Astrocyte of the cerebellum (primary cell): ENCODE data around the gene GRPEL1.
A peak's percentile ranks its signal among the peaks of the same experiment; 100 is the strongest.
"Not testable (repeated sequence)": the region's sequence is repeated elsewhere in the genome, so short reads cannot be mapped to it uniquely, and the experiment has no call there.

Experiments
- DNase-seq: peaks from one replicate; pipeline ENCODE4 v3.0.0-alpha.2; 2011; ENCODE audit warnings: low read depth
- H3K4me3 ChIP-seq: 2 replicates; pipeline ENCODE4 v1.5.1; 2011; ENCODE audit warnings: mild to moderate bottlenecking, low read depth, low read length, moderate library complexity
- in situ Hi-C: cut with HindIII; loops from 2 replicates; pipeline ENCODE4 v1.10.0; 2017; ENCODE audit warnings: low sequenced_read_pairs
- TF ChIP-seq, protein P1 (sequence below): IDR thresholded peaks from 2 replicates; pipeline ENCODE4 v1.5.1; 2012; ENCODE audit warnings: low read length, low read depth, moderate library complexity, mild to moderate bottlenecking; ENCODE audit errors: missing control alignments

The GRPEL1 gene

DNA sequence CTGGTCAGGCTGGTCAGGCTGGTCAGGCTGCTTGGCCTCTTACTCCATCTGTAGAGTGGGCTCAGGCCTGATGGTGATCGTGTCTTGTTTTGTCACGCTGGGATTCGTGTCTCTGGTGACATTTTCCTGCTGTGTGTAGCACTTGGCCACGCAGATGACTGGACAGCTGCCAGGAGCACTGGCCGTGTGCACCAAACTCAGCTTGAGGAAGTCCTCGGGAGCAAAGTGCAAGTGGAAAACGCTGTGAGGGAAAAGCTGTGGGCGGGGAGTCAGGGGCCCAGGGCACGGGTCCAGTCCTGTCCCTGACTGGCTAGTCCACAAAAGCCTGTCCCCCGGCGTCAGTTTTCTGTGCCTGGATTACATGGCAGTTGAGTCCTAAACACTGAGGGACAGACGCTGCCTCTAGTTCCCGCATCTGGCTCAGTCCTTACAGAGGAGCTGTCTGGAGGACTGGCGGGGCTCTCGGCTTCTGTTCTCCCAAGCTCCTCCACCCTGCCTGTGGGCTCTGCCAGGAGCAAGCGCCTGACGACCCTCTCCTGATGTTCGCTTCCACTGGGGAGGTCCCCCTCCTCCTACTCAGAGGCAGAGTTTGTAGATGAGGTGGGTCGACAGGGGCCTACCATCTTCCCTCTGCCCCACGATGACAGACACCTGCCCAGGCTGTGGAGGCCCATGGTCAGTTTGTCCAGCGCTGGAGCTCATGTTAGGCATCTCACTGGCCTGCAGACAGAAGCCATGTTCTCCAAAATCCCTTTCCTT lies 35.9 kb upstream of the GRPEL1 start:
- TF ChIP-seq, protein P1, sequence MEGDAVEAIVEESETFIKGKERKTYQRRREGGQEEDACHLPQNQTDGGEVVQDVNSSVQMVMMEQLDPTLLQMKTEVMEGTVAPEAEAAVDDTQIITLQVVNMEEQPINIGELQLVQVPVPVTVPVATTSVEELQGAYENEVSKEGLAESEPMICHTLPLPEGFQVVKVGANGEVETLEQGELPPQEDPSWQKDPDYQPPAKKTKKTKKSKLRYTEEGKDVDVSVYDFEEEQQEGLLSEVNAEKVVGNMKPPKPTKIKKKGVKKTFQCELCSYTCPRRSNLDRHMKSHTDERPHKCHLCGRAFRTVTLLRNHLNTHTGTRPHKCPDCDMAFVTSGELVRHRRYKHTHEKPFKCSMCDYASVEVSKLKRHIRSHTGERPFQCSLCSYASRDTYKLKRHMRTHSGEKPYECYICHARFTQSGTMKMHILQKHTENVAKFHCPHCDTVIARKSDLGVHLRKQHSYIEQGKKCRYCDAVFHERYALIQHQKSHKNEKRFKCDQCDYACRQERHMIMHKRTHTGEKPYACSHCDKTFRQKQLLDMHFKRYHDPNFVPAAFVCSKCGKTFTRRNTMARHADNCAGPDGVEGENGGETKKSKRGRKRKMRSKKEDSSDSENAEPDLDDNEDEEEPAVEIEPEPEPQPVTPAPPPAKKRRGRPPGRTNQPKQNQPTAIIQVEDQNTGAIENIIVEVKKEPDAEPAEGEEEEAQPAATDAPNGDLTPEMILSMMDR: no peak
- no peak for DNase-seq
- H3K4me3 ChIP-seq: peak overlapping the region; percentile 56
- in situ Hi-C loops: no loop called here

DNA sequence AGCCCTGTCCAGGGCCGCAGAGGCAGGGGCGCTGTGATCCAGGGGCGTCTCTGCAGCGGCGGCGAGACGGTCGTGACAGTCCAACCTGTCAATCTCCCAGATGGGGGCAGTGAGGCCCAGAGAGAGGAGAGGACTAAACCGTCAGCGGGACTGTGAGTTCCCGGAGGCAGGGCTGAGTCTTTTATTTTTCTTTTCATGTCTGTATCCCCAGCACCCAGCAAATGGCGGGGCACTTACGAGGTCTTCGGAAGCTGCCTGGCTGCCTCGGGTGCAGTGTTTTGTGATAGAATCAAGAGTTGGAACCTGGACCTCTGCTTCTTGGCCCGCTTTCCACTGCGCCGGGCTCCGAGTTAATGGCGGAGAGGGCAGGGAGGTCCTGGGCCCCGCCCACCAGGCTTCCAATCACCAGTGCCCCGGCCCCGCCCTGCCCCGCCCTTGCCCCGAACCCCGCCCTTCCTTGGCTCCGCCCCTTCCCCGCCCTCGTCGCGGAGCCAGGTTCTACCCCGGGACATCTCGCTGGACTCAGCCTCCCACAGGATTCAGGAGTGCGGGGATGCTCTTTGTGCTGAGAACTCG lies 35.3 kb upstream of the GRPEL1 start:
- TF ChIP-seq, protein P1: no peak
- peak; percentile 16 for DNase-seq
- in situ Hi-C loops: no loop called here
- peak overlapping the region; percentile 56 for H3K4me3 ChIP-seq

DNA sequence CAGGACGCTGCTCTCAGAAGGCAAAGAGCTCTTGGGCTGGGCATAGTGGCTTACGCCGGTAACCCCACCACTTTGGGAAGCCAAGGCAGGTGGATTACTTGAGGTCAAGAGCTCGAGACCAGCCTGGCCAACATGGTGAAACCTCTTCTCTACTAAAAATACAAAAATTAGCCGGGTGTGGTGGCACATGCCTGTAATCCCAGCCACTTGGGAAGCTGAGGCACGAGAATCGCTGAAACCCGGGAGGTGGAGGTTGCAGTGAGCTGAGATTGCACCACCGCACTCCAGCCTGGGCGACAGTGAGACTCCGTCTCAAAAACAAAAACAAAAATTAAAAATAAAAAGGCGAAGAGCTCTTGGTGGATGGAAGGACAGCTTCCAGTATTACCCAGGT lies 34.6 kb upstream of the GRPEL1 start:
- DNase-seq, in situ Hi-C loops: not testable (repeated sequence)
- peak overlapping the region; percentile 56 for H3K4me3 ChIP-seq

DNA sequence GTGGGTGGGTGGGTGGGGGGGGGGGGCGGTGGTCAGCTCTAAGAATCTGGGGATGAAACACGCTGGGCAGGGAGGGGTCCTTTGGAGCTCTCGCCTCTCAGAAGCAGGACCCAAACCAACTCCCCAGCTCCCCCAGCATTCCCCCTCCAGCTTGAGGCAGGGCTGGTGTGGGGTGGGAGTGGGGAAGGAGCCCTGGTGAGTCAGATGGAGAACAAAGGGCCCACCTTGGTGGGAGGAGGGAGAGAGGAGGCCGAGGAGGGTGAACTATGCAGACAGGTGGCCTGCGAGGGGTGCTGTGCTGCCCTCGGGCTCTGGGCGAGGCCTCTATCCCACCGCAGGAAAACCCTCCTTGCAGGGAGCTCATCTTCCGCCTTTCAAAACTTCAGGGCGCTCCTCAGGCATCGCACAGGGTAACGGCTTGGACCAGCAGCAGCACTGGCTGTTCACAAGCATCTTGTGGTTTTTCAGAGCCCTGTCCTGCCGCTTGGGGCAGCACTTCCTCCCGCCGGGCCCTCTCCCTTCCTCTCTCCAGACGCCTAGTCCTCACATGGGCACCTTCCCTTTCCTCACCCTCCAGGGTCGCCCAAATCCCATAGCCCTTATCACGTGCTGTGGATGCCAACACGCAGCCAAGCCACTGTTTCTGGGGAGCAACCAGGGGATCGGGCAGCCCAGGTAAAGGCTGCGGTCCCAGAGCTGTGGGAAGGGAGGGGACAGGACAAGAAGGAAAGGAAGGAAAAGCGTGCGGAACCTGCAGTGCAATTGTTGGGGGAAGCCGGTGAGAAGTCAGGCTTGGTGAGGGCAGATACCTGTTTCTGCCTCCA lies 34.0 kb upstream of the GRPEL1 start:
- H3K4me3 ChIP-seq: peak overlapping the region; percentile 8
- in situ Hi-C loops: no loop called here
- TF ChIP-seq, protein P1: peak; percentile 78
- no peak for DNase-seq

DNA sequence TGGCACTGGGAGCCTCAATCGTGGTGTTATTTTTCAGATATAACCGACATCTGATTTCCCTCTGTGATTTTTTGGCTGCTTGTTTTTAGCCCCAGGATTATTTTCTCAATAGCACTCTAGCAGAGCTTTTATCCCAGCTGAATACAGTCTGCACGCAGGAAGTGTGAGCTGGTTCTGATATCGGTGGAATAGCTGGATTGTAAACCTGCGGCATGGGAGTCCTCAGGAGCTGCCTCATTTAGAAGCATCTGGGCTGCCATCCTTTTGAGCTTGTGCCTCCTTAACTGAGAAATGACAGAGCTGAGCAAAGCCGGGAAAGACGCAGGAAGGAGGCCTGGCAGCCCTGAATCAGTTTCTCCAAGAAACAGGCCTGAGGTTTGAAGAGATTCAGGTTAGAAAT lies 28.4 kb upstream of the GRPEL1 start:
- in situ Hi-C loops: no loop called here

DNA sequence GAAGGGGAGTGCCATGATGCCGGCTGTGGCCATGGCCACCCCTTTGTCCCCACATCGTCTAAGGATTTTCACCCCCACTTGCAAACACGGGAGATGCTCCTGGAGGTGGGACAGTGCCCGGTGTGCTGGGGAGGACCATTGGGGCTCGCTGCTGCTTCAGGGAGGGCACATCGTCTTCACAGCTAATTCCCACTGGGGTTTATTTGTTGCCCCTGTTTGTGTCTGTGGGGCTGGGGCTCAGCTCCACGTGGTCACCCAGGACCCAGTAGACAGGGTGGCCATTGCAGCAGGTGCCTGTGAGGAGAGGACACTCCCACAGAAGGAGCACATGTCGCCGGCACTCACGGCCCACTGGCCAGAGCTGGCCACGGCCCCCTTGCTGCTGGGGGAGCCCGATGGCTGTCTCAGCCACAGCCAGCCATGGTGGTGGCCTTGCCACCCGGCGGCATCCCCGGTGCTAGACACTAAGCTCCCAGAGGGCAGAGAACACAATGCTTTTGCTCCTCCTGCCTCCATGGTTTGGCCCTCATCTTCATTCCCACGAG lies 27.8 kb upstream of the GRPEL1 start:
- DNase-seq: no peak
- TF ChIP-seq, protein P1: no peak
- in situ Hi-C loops: no loop called here
- no peak overlapping the region for H3K4me3 ChIP-seq

More for the DNA sequence above, 28.4 kb upstream of the GRPEL1 start:
- TF ChIP-seq, protein P1: no peak
- DNase-seq: no peak
- H3K4me3 ChIP-seq: no peak overlapping the region
